A673 (cell line): ENCODE results near the gene PTBP1. TPM values are rescaled to one million over a fixed set of nuclear protein-coding genes. Genes with fewer than 3 reads are reported as not detected.

Source experiments
- BruUV-seq: library from RNA; stranded (reverse); fragments of 400-500 nt; replicated peaks from 2 replicates; lab custom pipeline; 2021; lab: Mats Ljungman, UMichigan
- CTCF ChIA-PET: fragments of 300-600 bp; sonication (Branson Sonifier 250); formaldehyde crosslinking; loops from one replicate; lab custom pipeline; 2022; ENCODE audit warnings: antibody characterized with exemption; lab: Charles Lee
- POLR2A ChIA-PET: fragments of 300-600 bp; sonication (Branson Sonifier 250); formaldehyde crosslinking; loops from one replicate; lab custom pipeline; 2022; ENCODE audit warnings: antibody characterized with exemption; ENCODE audit not compliant: low non-redundant PET; lab: Charles Lee
- DNase-seq: peaks from one replicate; pipeline ENCODE4 v3.0.0-alpha.2; 2015; ENCODE audit warnings: low spot score
- H3K27ac ChIP-seq: fragments of 200-600 bp; sonication (generic); 2 replicates; pipeline ENCODE4 v1.5.1; 2016; ENCODE audit warnings: mixed run types, low read depth, mild to moderate bottlenecking, mixed read lengths, antibody characterized with exemption, low read length; ENCODE audit not compliant: poor library complexity, severe bottlenecking
- H3K27me3 ChIP-seq: fragments of 200-600 bp; sonication (generic); replicated peaks from 2 replicates; pipeline ENCODE4 v1.6.1; 2017; ENCODE audit warnings: mixed run types, low read depth, mild to moderate bottlenecking, mixed read lengths, antibody characterized with exemption, low read length; ENCODE audit not compliant: insufficient read depth, poor library complexity
- H3K36me3 ChIP-seq: fragments of 200-600 bp; sonication (generic); 2 replicates; pipeline ENCODE4 v1.6.1; 2016; ENCODE audit warnings: mixed run types, mild to moderate bottlenecking, mixed read lengths, antibody characterized with exemption, low read length; ENCODE audit not compliant: insufficient read depth, poor library complexity, severe bottlenecking
- H3K4me1 ChIP-seq: fragments of 200-600 bp; sonication (generic); 2 replicates; pipeline ENCODE4 v1.6.1; 2017; ENCODE audit warnings: mixed run types, mild to moderate bottlenecking, mixed read lengths, antibody characterized with exemption, low read length; ENCODE audit not compliant: insufficient read depth, poor library complexity, severe bottlenecking
- H3K4me3 ChIP-seq: fragments of 200-600 bp; sonication (generic); 2 replicates; pipeline ENCODE4 v1.5.1; 2016; ENCODE audit warnings: low read depth, mixed run types, mild to moderate bottlenecking, mixed read lengths, low read length; ENCODE audit not compliant: poor library complexity, severe bottlenecking
- H3K9me3 ChIP-seq: fragments of 200-600 bp; sonication (generic); 2 replicates; pipeline ENCODE4 v1.6.1; 2016; ENCODE audit warnings: mixed run types, low read depth, mild to moderate bottlenecking, mixed read lengths, antibody characterized with exemption, low read length; ENCODE audit not compliant: poor library complexity, severe bottlenecking
- EZH2 ChIP-seq: fragments of 200-600 bp; sonication (generic); IDR thresholded peaks from 2 replicates; pipeline ENCODE4 v1.6.1; 2017; ENCODE audit warnings: borderline replicate concordance, low read depth, mild to moderate bottlenecking, mixed read lengths, antibody characterized with exemption, low read length; ENCODE audit not compliant: poor library complexity, severe bottlenecking
- intact Hi-C: fragments of 100-400 bp; cut with micrococcal nuclease; formaldehyde crosslinking; loops from one replicate; pipeline ENCODE4 v1.10.0; 2022; ENCODE audit not compliant: unreplicated experiment
- total RNA-seq: library from RNA; stranded (reverse); gene quantifications from 2 replicates; pipeline ENCODE4 v1.2.3, GENCODE V29; 2021
- TF ChIP-seq, protein P1 (sequence below): fragments of 300-800, 200-600 bp; sonication (generic); conservative IDR thresholded peaks from 2 replicates; pipeline ENCODE4 v1.5.1; 2017; ENCODE audit warnings: low read depth, mild to moderate bottlenecking, antibody characterized with exemption, low read length, moderate library complexity, mixed read lengths

The PTBP1 gene
- total RNA-seq, 1 experiment from 2014 or later: 800 TPM

DNA sequence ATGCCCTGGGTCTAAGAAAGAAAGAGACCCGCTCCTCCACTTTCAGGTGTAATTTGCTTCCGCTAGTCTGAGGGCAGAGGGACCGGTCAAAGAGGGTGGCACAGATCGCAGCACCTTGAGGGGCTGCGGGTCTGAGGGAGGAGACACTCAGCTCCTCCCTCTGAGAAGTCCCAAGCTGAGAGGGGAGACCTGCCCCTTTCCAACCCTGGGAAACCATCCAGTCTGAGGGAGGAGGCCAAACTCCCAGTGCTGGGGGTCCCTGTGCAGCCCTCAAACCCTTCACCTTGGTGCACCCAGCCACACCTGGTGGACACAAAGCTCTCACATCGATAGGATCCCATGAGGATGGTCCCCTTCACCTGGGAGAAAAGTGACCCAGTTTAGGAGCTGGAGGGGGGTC lies 33.4 kb upstream of the PTBP1 start:
- ChIA-PET CTCF (no interaction called here), POLR2A (no interaction called here)
- Histone ChIP-seq H3K27me3 (no peaks in the 10 kb centered on the region), H3K36me3 (no peaks in the 10 kb centered on the region), H3K27ac (no peak overlapping the region), H3K9me3 (peaks cover under 1% of the 10 kb centered on the region), H3K4me1 (no peaks in the 10 kb centered on the region), H3K4me3 (no peak overlapping the region)
- DNase-seq: no peak
- intact Hi-C loops: no loop called here
- no TSS peak for BruUV-seq
- TF ChIP-seq EZH2: no peak
- TF ChIP-seq, protein P1, sequence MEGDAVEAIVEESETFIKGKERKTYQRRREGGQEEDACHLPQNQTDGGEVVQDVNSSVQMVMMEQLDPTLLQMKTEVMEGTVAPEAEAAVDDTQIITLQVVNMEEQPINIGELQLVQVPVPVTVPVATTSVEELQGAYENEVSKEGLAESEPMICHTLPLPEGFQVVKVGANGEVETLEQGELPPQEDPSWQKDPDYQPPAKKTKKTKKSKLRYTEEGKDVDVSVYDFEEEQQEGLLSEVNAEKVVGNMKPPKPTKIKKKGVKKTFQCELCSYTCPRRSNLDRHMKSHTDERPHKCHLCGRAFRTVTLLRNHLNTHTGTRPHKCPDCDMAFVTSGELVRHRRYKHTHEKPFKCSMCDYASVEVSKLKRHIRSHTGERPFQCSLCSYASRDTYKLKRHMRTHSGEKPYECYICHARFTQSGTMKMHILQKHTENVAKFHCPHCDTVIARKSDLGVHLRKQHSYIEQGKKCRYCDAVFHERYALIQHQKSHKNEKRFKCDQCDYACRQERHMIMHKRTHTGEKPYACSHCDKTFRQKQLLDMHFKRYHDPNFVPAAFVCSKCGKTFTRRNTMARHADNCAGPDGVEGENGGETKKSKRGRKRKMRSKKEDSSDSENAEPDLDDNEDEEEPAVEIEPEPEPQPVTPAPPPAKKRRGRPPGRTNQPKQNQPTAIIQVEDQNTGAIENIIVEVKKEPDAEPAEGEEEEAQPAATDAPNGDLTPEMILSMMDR: no peak

DNA sequence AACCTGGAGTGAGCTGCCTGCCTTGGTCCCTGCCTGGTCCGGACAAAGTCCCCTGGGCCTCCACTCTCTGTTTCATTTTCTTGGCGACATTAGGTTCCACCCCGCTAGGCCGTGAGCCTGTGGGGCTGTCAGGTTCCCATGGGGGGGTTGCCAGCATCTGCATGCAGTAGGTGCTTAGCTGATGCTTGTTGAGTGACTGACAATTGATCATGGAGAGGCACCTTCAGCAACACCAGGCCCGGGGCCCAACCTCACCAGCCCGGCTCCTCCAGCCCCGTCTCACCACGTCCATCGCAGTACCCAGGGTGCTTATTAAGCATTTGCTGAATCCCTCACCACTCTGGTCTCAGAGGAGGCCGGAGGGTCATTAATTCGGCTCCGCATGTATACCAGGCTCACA lies 33.0 kb upstream of the PTBP1 start:
- H3K27ac ChIP-seq: no peak overlapping the region
- no TSS peak for BruUV-seq
- H3K9me3 ChIP-seq: no peaks in the 10 kb centered on the region
- H3K36me3 ChIP-seq: no peaks in the 10 kb centered on the region
- CTCF ChIA-PET: no interaction called here
- H3K4me3 ChIP-seq: no peak overlapping the region
- no peak for DNase-seq
- POLR2A ChIA-PET: no interaction called here
- TF ChIP-seq, protein P1: no peak
- no peak for TF ChIP-seq EZH2
- H3K27me3 ChIP-seq: no peaks in the 10 kb centered on the region
- no peaks in the 10 kb centered on the region for H3K4me1 ChIP-seq
- intact Hi-C loops: no loop called here

GRCh38 chr19:765179-765738 lies 32.0 kb upstream of the PTBP1 start:
- ChIA-PET CTCF (no interaction called here), POLR2A (no interaction called here)
- no TSS peak for BruUV-seq

More at GRCh38 chr19:765179-765738, 32.0 kb upstream of the PTBP1 start:
- DNase-seq: no peak
- no peak overlapping the region for H3K27ac ChIP-seq
- no peak overlapping the region for H3K4me3 ChIP-seq
- TF ChIP-seq, protein P1: no peak
- no peak for TF ChIP-seq EZH2
- no peaks in the 10 kb centered on the region for H3K4me1 ChIP-seq
- H3K36me3 ChIP-seq: no peaks in the 10 kb centered on the region
- H3K9me3 ChIP-seq: no peaks in the 10 kb centered on the region
- no peaks in the 10 kb centered on the region for H3K27me3 ChIP-seq
- intact Hi-C loops: no loop called here
